HepG2 (cell line): ENCODE results near the gene CLDN9. TPM values are rescaled to one million over a fixed set of nuclear protein-coding genes. Genes with fewer than 3 reads are reported as not detected.

Experiments used
- AKAP8 ChIP-seq: sonication (generic); formaldehyde crosslinking; IDR thresholded peaks from 2 replicates; pipeline ENCODE4 v1.5.1; 2020; ENCODE audit warnings: mild to moderate bottlenecking, missing genetic modification reagents
- ATAD3A ChIP-seq: sonication (generic); formaldehyde crosslinking; IDR thresholded peaks from 2 replicates; pipeline ENCODE4 v1.4.0; 2020; ENCODE audit warnings: missing genetic modification reagents
- CENPX ChIP-seq: sonication (generic); formaldehyde crosslinking; IDR thresholded peaks from 2 replicates; pipeline ENCODE4 v1.9.0; 2021; ENCODE audit warnings: mild to moderate bottlenecking, missing genetic modification reagents, moderate library complexity
- EZH2 ChIP-seq: conservative IDR thresholded peaks from 2 replicates; pipeline ENCODE4 v1.6.1; 2012; ENCODE audit warnings: mild to moderate bottlenecking, low read depth, low read length, moderate library complexity
- KLF12 ChIP-seq: sonication (generic); formaldehyde crosslinking; IDR thresholded peaks from 2 replicates; pipeline ENCODE4 v1.4.0; 2020; ENCODE audit warnings: missing genetic modification reagents, borderline replicate concordance
- MAF1 ChIP-seq: sonication (generic); formaldehyde crosslinking; IDR thresholded peaks from 2 replicates; pipeline ENCODE4 v1.5.0; 2020; ENCODE audit warnings: missing genetic modification reagents, borderline replicate concordance
- MAX ChIP-seq: IDR thresholded peaks from 2 replicates; pipeline ENCODE4 v1.6.1; 2012; ENCODE audit warnings: inconsistent platforms
- MYNN ChIP-seq: sonication (generic); formaldehyde crosslinking; IDR thresholded peaks from 2 replicates; pipeline ENCODE4 v1.4.0; 2020; ENCODE audit warnings: mild to moderate bottlenecking, low read depth, missing genetic modification reagents
- RFX3 ChIP-seq: IDR thresholded peaks from 2 replicates; pipeline ENCODE4 v1.6.1; 2016; ENCODE audit warnings: missing biosample characterization, missing genetic modification reagents
- ZBTB25 ChIP-seq: IDR thresholded peaks from 2 replicates; pipeline ENCODE4 v1.6.1; 2018; ENCODE audit warnings: missing genetic modification reagents
- ZXDC ChIP-seq: sonication (generic); formaldehyde crosslinking; IDR thresholded peaks from 2 replicates; pipeline ENCODE4 v1.5.0; 2020; ENCODE audit warnings: mild to moderate bottlenecking, missing genetic modification reagents
- polyA plus RNA-seq, 8 experiments: library from polyadenylated mRNA; depleted of rRNA in 3 of 8; stranded (reverse) in 7 of 8; unstranded in 1 of 8; fragments of >200 nt; fragmentation: Illumina TruSeq in 4 of 8; extraction: Trizol in 4 of 8; gene quantifications; 2 replicates each; pipeline versions ENCODE4 v1.2.1 to v1.2.3, GENCODE V29; 2011 to 2016; ENCODE audit warnings: low read depth in 4 of 8, missing spikeins in 1 of 8, mixed read lengths in 1 of 8; ENCODE audit not compliant: insufficient read depth in 1 of 8
- total RNA-seq, 5 experiments: library from RNA; depleted of rRNA; stranded (reverse); fragments of >200 nt; fragmentation: Illumina TruSeq; extraction: Trizol; gene quantifications; 2 replicates each; pipeline ENCODE4 v1.2.3, GENCODE V29; 2016; ENCODE audit warnings: low read depth in 1 of 5
- TF ChIP-seq, protein P1 (sequence below): sonication (generic); formaldehyde crosslinking; IDR thresholded peaks from 2 replicates; pipeline ENCODE4 v1.8.1; 2023; ENCODE audit warnings: mild to moderate bottlenecking, missing genetic modification reagents
- TF ChIP-seq, protein P2 (sequence below): sonication (generic); formaldehyde crosslinking; IDR thresholded peaks from 2 replicates; pipeline ENCODE4 v1.5.0; 2020; ENCODE audit warnings: missing genetic modification reagents
- TF ChIP-seq, protein P3 (sequence below): sonication (generic); formaldehyde crosslinking; IDR thresholded peaks from 2 replicates; pipeline ENCODE4 v1.4.0; 2020; ENCODE audit warnings: missing genetic modification reagents

CLDN9 gene
- total and polyA plus RNA-seq, 2 of the 13 experiments (the other 11 are each of a cell fraction or from before 2014, with no cell fraction given): 0.15 to 0.26 TPM

GRCh38 chr16:3059041-3059722 lies 46.5 kb downstream of the CLDN9 start (continued):
- 0 out of 2 replicates have a peak, but pooled peaks have one; percentile 24 for TF ChIP-seq MAF1 (CRISPR knock-in tag)
- TF ChIP-seq KLF12: peak; percentile 77; the same call in 1 of the 2 replicates
- no peak for TF ChIP-seq EZH2
- no peak for TF ChIP-seq AKAP8 (CRISPR knock-in tag)
- TF ChIP-seq, protein P1, sequence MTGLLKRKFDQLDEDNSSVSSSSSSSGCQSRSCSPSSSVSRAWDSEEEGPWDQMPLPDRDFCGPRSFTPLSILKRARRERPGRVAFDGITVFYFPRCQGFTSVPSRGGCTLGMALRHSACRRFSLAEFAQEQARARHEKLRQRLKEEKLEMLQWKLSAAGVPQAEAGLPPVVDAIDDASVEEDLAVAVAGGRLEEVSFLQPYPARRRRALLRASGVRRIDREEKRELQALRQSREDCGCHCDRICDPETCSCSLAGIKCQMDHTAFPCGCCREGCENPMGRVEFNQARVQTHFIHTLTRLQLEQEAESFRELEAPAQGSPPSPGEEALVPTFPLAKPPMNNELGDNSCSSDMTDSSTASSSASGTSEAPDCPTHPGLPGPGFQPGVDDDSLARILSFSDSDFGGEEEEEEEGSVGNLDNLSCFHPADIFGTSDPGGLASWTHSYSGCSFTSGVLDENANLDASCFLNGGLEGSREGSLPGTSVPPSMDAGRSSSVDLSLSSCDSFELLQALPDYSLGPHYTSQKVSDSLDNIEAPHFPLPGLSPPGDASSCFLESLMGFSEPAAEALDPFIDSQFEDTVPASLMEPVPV (CRISPR knock-in tag): no peak
- TF ChIP-seq RFX3 (CRISPR knock-in tag): no peak
- TF ChIP-seq CENPX (CRISPR knock-in tag): no peak
- TF ChIP-seq, protein P2, sequence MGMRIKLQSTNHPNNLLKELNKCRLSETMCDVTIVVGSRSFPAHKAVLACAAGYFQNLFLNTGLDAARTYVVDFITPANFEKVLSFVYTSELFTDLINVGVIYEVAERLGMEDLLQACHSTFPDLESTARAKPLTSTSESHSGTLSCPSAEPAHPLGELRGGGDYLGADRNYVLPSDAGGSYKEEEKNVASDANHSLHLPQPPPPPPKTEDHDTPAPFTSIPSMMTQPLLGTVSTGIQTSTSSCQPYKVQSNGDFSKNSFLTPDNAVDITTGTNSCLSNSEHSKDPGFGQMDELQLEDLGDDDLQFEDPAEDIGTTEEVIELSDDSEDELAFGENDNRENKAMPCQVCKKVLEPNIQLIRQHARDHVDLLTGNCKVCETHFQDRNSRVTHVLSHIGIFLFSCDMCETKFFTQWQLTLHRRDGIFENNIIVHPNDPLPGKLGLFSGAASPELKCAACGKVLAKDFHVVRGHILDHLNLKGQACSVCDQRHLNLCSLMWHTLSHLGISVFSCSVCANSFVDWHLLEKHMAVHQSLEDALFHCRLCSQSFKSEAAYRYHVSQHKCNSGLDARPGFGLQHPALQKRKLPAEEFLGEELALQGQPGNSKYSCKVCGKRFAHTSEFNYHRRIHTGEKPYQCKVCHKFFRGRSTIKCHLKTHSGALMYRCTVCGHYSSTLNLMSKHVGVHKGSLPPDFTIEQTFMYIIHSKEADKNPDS (CRISPR knock-in tag): peak; percentile 59; the same call in 1 of the 2 replicates
- peak; percentile 30; the same call in 1 of the 2 replicates for TF ChIP-seq MAX
- 0 out of 2 replicates have a peak, but pooled peaks have one; percentile 21 for TF ChIP-seq ZXDC (CRISPR knock-in tag)
- no peak for TF ChIP-seq ATAD3A (CRISPR knock-in tag)
- no peak for TF ChIP-seq MYNN (CRISPR knock-in tag)
- TF ChIP-seq ZBTB25 (CRISPR knock-in tag): peak; percentile 39; the same call in 1 of the 2 replicates
- TF ChIP-seq, protein P3, sequence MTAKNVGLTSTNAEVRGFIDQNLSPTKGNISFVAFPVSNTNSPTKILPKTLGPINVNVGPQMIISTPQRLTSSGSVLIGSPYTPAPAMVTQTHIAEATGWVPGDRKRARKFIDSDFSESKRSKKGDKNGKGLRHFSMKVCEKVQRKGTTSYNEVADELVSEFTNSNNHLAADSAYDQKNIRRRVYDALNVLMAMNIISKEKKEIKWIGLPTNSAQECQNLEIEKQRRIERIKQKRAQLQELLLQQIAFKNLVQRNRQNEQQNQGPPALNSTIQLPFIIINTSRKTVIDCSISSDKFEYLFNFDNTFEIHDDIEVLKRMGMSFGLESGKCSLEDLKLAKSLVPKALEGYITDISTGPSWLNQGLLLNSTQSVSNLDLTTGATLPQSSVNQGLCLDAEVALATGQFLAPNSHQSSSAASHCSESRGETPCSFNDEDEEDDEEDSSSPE (CRISPR knock-in tag): peak; percentile 66
